Stimulated activated CD8-positive, alpha-beta memory T cell treated with anti-CD3 and anti-CD28 coated beads, Interleukin-15, amount 100 ng/mL, for 4 hours (primary cell): ENCODE measurements around the gene C5AR1.
"Not testable (repeated sequence)": the region's sequence is repeated elsewhere in the genome, so short reads cannot be mapped to it uniquely, and the experiment has no call there.

Experiments
- DNase-seq, 2 donors: peaks; one replicate each; pipeline ENCODE4 v3.0.0-alpha.2; 2020; ENCODE audit warnings: low read depth in 2 of 2

Gene C5AR1

DNA sequence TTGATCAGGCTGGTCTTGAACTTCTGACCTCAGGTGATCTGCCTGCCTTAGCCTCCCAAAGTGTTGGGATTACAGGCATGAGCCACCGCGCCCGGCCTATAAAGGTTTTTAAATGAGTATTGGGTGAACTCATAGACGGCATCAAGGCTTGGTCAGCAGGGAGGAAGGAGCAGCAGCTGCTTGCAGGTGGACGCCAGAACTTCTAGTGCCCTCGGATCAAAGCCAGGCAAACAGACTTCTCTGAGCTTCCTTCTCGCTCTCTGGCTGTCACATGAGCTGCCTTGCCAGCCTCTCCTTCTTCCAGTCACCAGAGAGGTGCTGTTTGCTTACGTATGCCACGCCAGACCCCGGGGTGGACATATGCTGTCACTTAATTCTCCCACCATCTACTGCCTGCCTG, 55.8 kb downstream of the C5AR1 start:
- not testable (repeated sequence) for DNase-seq

DNA sequence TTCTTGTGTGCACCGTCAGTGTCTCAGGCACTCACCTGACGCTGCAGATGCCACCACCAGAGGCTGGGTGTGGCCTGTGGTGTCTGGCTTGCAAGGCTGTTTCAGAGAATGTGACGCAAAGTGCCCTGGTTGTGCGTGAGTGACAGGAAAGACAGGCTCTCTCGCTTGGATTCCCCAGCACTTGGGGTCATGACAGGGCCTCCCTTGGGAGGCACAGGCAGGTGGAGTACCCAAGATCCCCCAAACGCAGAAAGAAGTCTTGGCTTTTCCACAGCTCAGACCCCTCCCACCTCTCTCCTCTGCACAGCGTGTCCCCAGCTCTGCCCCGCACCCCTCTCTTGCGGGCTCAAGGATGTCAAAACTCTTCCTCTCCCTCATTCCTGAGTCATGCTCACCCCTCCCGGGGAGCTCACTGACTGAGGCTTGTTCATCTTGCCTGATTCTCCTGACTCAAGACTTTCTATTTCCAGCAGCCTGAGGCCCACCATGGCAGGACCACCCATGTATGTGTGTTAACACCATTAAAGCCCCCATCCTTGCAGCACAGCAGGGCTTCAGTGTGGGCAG, 60.5 kb downstream of the C5AR1 start:
- DNase-seq, result no peak

DNA sequence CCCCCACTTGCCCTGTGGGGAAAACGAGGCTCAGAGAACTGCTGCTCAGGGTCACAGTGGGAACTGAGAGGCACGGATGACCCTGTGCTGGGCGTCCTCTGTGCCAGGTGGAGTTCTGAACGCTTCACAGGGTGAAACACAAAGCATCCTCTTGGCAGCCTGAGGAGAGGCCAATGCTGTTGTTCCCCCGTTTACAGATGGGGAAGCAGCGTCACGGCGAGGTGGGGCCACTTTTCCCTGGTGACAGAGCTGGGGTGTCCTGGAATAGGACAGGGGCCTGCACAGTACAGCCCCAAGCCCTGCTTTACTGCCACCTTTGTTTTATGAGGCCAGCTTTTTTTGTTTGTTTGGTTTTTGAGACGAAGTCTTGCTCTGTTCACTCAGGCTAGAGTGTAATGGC, 61.6 kb downstream of the C5AR1 start:
- no peak for DNase-seq
